ENCODE results near the gene LRRC59.

- TF ChIP-seq CTCF (IDR thresholded peaks at IDR 0.05; ENCODE audit: low read depth, low read length, missing input control): no peak
- no peak for TF ChIP-seq JUND (IDR thresholded peaks at IDR 0.05)
Observed at GRCh38 chr17:50337956-50338355, 59.4 kb downstream of the LRRC59 start.

Measured in liver (tissue), 3 donors.